H1 (cell line): ENCODE data around the gene LCE3D. TPM values are rescaled to one million over a fixed set of nuclear protein-coding genes. Genes with fewer than 3 reads are reported as not detected.

ENCODE experiments used
- CTCF ChIA-PET: fragments of 300-600 bp; sonication (Branson Sonifier 250); formaldehyde crosslinking; loops from one replicate; lab custom pipeline; 2021; ENCODE audit not compliant: partially characterized antibody; lab: Charles Lee
- POLR2A ChIA-PET: fragments of 300-600 bp; sonication (Branson Sonifier 250); formaldehyde crosslinking; loops from one replicate; lab custom pipeline; 2021; ENCODE audit warnings: inconsistent platforms; ENCODE audit not compliant: partially characterized antibody; lab: Charles Lee
- DNase-seq, 2 experiments: peaks; one replicate each; pipeline versions ENCODE4 v3.0.0 to v3.0.0-alpha.2; 2010 to 2022; ENCODE audit warnings: low spot score in 2 of 2, low read depth in 1 of 2, mixed read lengths in 1 of 2
- FAIRE-seq: peaks from 2 replicates; lab custom pipeline; 2011; peaks lifted over from hg19 to GRCh38; lab: Jason Lieb, UNC
- H2AFZ ChIP-seq: 2 replicates; pipeline ENCODE4 v1.8.1; 2012; ENCODE audit warnings: low read length, inconsistent platforms
- H2AK5ac ChIP-seq: 2 replicates; pipeline ENCODE4 v1.6.1; 2013; ENCODE audit warnings: low read depth, low read length
- H2BK120ac ChIP-seq: replicated peaks from 2 replicates; pipeline ENCODE3; 2013; ENCODE audit warnings: low read depth, low read length, inconsistent platforms
- H2BK12ac ChIP-seq: 2 replicates; pipeline ENCODE4 v1.6.1; 2013; ENCODE audit warnings: low read depth, low read length
- H2BK15ac ChIP-seq: 2 replicates; pipeline ENCODE4 v1.6.1; 2013; ENCODE audit warnings: low read length
- H2BK20ac ChIP-seq: 2 replicates; pipeline ENCODE4 v1.6.1; 2013; ENCODE audit warnings: low read length
- H2BK5ac ChIP-seq: 2 replicates; pipeline ENCODE4 v1.6.1; 2013; ENCODE audit warnings: low read depth, low read length
- H3K14ac ChIP-seq: 2 replicates; pipeline ENCODE4 v1.6.1; 2013; ENCODE audit warnings: inconsistent platforms; ENCODE audit not compliant: insufficient read length
- H3K18ac ChIP-seq: 2 replicates; pipeline ENCODE4 v1.6.1; 2013; ENCODE audit warnings: low read length; ENCODE audit errors: extremely low read depth
- H3K23ac ChIP-seq: 2 replicates; pipeline ENCODE4 v1.6.1; 2013; ENCODE audit warnings: inconsistent platforms; ENCODE audit not compliant: insufficient read length
- H3K23me2 ChIP-seq: 2 replicates; pipeline ENCODE4 v1.6.1; 2013; ENCODE audit warnings: low read depth, low read length
- H3K27ac ChIP-seq: 2 replicates; pipeline ENCODE4 v1.6.1; 2011; ENCODE audit warnings: low read depth, low read length, inconsistent platforms
- H3K27me3 ChIP-seq, 4 experiments: replicated peaks in 1 of 4; 1 replicate in 1 of 4; 2 replicates in 3 of 4; pipeline versions ENCODE4 v1.6.1 to v1.8.1; 2011 to 2013; ENCODE audit warnings: low read length in 3 of 4, mild to moderate bottlenecking in 3 of 4, inconsistent platforms in 2 of 4, mixed read lengths in 2 of 4, moderate library complexity in 1 of 4; ENCODE audit not compliant: control insufficient read depth in 3 of 4, insufficient read depth in 3 of 4; ENCODE audit errors: extremely low read depth in 1 of 4
- H3K36me3 ChIP-seq, 4 experiments: 2 replicates each; pipeline versions ENCODE4 v1.6.1 to v1.8.1; 2011 to 2013; ENCODE audit warnings: mild to moderate bottlenecking in 4 of 4, low read length in 3 of 4, moderate library complexity in 2 of 4, control low read depth in 1 of 4, inconsistent platforms in 1 of 4; ENCODE audit not compliant: insufficient read depth in 4 of 4, control insufficient read depth in 2 of 4
- H3K4ac ChIP-seq: replicated peaks from 2 replicates; pipeline ENCODE3; 2013; ENCODE audit warnings: low read length, low read depth, mixed read lengths, inconsistent platforms; ENCODE audit not compliant: insufficient read length
- H3K4me1 ChIP-seq, 4 experiments: replicated peaks in 1 of 4; 1 replicate in 1 of 4; 2 replicates in 3 of 4; pipeline versions ENCODE4 v1.6.1 to v1.8.1; 2011 to 2013; ENCODE audit warnings: low read length in 3 of 4, inconsistent platforms in 2 of 4, mixed read lengths in 1 of 4; ENCODE audit not compliant: insufficient read depth in 4 of 4, control insufficient read depth in 3 of 4
- H3K4me2 ChIP-seq, 2 experiments: 2 replicates each; pipeline versions ENCODE4 v1.6.1 to v1.8.1; 2011 to 2013; ENCODE audit warnings: low read depth in 2 of 2, low read length in 2 of 2, control low read depth in 1 of 2, inconsistent platforms in 1 of 2, mild to moderate bottlenecking in 1 of 2; ENCODE audit not compliant: insufficient read depth in 1 of 2
- H3K4me3 ChIP-seq, 4 experiments: fragments of 200-600, 300-600 bp in 1 of 4; sonication (generic), shearing (Covaris generic), sonication (Bioruptor Twin) in 1 of 4; 2 replicates each; pipeline versions ENCODE4 v1.5.1 to v1.8.1; 2011 to 2016; ENCODE audit warnings: low read length in 4 of 4, low read depth in 3 of 4, control low read depth in 2 of 4, inconsistent platforms in 2 of 4, mild to moderate bottlenecking in 2 of 4, mixed read lengths in 1 of 4, moderate library complexity in 1 of 4; ENCODE audit not compliant: insufficient read depth in 2 of 4; ENCODE audit errors: extremely low read depth in 1 of 4
- H3K56ac ChIP-seq: replicated peaks from 2 replicates; pipeline ENCODE3; 2013; ENCODE audit warnings: low read depth, mild to moderate bottlenecking, mixed read lengths, low read length, inconsistent platforms; ENCODE audit not compliant: insufficient read length
- H3K79me1 ChIP-seq: 2 replicates; pipeline ENCODE4 v1.6.1; 2013; ENCODE audit warnings: low read depth, low read length, control low read depth
- H3K79me2 ChIP-seq, 2 experiments: 2 replicates each; pipeline versions ENCODE4 v1.6.1 to v1.8.1; 2012 to 2013; ENCODE audit warnings: low read length in 2 of 2, mild to moderate bottlenecking in 2 of 2, inconsistent platforms in 1 of 2; ENCODE audit not compliant: insufficient read depth in 2 of 2, control insufficient read depth in 1 of 2
- H3K9ac ChIP-seq, 4 experiments: replicated peaks in 1 of 4; 1 replicate in 1 of 4; 2 replicates in 3 of 4; pipeline versions ENCODE4 v1.6.1 to v1.8.1; 2011 to 2013; ENCODE audit warnings: low read depth in 3 of 4, low read length in 3 of 4, control low read depth in 2 of 4, mild to moderate bottlenecking in 2 of 4, moderate library complexity in 2 of 4, inconsistent platforms in 1 of 4; ENCODE audit errors: extremely low read depth in 1 of 4
- H3K9me3 ChIP-seq, 2 experiments: 2 replicates each; pipeline versions ENCODE4 v1.6.1 to v1.8.1; 2012 to 2013; ENCODE audit warnings: mild to moderate bottlenecking in 2 of 2, moderate library complexity in 2 of 2, control low read depth in 1 of 2, inconsistent platforms in 1 of 2, low read depth in 1 of 2, low read length in 1 of 2, mixed read lengths in 1 of 2; ENCODE audit not compliant: insufficient read depth in 2 of 2
- H4K20me1 ChIP-seq, 2 experiments: replicated peaks in 1 of 2; 2 replicates each; pipeline versions ENCODE3 to v1.8.1; 2011 to 2013; ENCODE audit warnings: inconsistent platforms in 2 of 2, low read length in 2 of 2, mild to moderate bottlenecking in 1 of 2; ENCODE audit not compliant: insufficient read depth in 2 of 2, control insufficient read depth in 1 of 2
- H4K5ac ChIP-seq: 2 replicates; pipeline ENCODE4 v1.6.1; 2013; ENCODE audit warnings: low read length, low read depth, mixed read lengths, inconsistent platforms; ENCODE audit not compliant: insufficient read length
- H4K8ac ChIP-seq: 2 replicates; pipeline ENCODE4 v1.8.0; 2013; ENCODE audit warnings: mild to moderate bottlenecking, moderate library complexity, low read length, inconsistent platforms; ENCODE audit not compliant: insufficient read depth; ENCODE audit errors: extremely low read depth
- H4K91ac ChIP-seq: replicated peaks from 2 replicates; pipeline ENCODE3; 2013; ENCODE audit warnings: low read length, mixed read lengths, inconsistent platforms; ENCODE audit not compliant: insufficient read length
- ASH2L ChIP-seq: fragments of 200-600, 300-600 bp; sonication (generic); IDR thresholded peaks from one replicate; pipeline ENCODE4 v1.7.1; 2017; ENCODE audit warnings: low read length
- BRCA1 ChIP-seq: IDR thresholded peaks from 2 replicates; pipeline ENCODE4 v1.6.1; 2012; ENCODE audit warnings: low read depth, low read length, improper control_type of control experiment
- CREB1 ChIP-seq: IDR thresholded peaks from 2 replicates; pipeline ENCODE4 v1.6.1; 2012; ENCODE audit warnings: inconsistent platforms
- EZH2 ChIP-seq: fragments of 200-600 bp; sonication (generic); IDR thresholded peaks from 2 replicates; pipeline ENCODE4 v1.7.1; 2012; ENCODE audit warnings: low read depth, mild to moderate bottlenecking, moderate library complexity, low read length, inconsistent platforms; ENCODE audit not compliant: severe bottlenecking
- RXRA ChIP-seq: IDR thresholded peaks from 2 replicates; pipeline ENCODE4 v1.6.1; 2011; ENCODE audit warnings: low read depth, mild to moderate bottlenecking, low read length, moderate library complexity; ENCODE audit not compliant: insufficient read depth
- SP4 ChIP-seq: IDR thresholded peaks from 2 replicates; pipeline ENCODE4 v1.6.1; 2012; ENCODE audit warnings: low read length, inconsistent platforms
- TAF7 ChIP-seq: optimal IDR thresholded peaks from 2 replicates; pipeline ENCODE3; 2011; ENCODE audit warnings: low read depth, mild to moderate bottlenecking, inconsistent platforms, low read length, moderate library complexity, borderline replicate concordance
- YY1 ChIP-seq: IDR thresholded peaks from 2 replicates; pipeline ENCODE4 v1.6.1; 2011; ENCODE audit warnings: low read depth, mild to moderate bottlenecking, low read length
- WGBS, 2 experiments: shearing (Covaris generic) in 1 of 2; methylation state at CpG; one replicate each; pipeline versions ENCODE4 v1.1.6 to v1.1.7; 2013 to 2015; ENCODE audit warnings: low lambda C conversion rate in 2 of 2, mixed read lengths in 2 of 2, inconsistent platforms in 1 of 2, low coverage in 1 of 2, missing lambda C conversion rate in 1 of 2; ENCODE audit not compliant: insufficient replicate concordance in 2 of 2, insufficient coverage in 1 of 2, insufficient read length in 1 of 2; ENCODE audit errors: extremely low coverage in 1 of 2, missing lambda C conversion rate in 1 of 2; 5-methylcytosine and 5-hydroxymethylcytosine counted together
- polyA plus RNA-seq, 7 experiments: library from polyadenylated mRNA; depleted of rRNA in 3 of 7; stranded (reverse) in 5 of 7; unstranded in 2 of 7; fragments of >200 nt in 5 of 7; fragments of 200-250 nt in 2 of 7; gene quantifications; 1 replicate in 5 of 7; 2 replicates in 1 of 7; 4 replicates in 1 of 7; pipeline versions ENCODE4 v1.2.1 to v1.2.3, GENCODE V29; 2011 to 2013; ENCODE audit warnings: missing spikeins in 2 of 7, mixed read lengths in 2 of 7
- total RNA-seq: library from RNA; stranded (reverse); fragmentation: NEBNext Ultra II Directional; extraction: Animal tissue kit (Norgen Biotek cat#: 25700); gene quantifications from 2 replicates; pipeline ENCODE4 v1.2.1, GENCODE V29; 2021

LCE3D gene
- total and polyA plus RNA-seq, 2 of the 8 experiments (the other 6 are each of a cell fraction or from before 2014, with no cell fraction given) = not detected

DNA sequence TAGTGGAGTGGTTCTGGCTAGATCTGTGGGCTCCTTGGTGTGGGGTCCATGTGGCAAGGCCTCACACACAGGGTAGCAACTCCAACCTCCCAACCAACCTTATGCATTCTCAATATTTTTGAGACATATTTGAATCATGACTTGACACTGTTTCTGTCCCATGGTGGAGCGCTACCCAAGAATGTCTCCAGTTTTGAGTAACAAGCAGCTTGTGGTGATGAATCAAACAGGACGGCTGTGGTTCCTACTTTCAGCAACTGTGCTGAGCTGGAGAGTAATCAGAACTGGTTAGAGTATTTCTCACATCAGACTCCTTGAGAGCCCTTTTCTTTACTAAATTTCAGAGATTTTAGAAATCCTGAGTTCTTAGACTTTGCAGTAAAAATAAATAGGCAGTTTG, 3.1 kb downstream of the LCE3D start:
- Histone ChIP-seq H3K9me3 (peaks cover 65 to 84% of the 10 kb centered on the region in 2 experiments), H3K4me2 (no peak overlapping the region), H3K23ac (no peak overlapping the region), H3K79me2 (no peaks in the 10 kb centered on the region), H3K56ac (no peak overlapping the region), H3K9ac (no peak overlapping the region), H3K4ac (no peak overlapping the region), H4K5ac (no peak overlapping the region), H3K27me3 (no peaks in the 10 kb centered on the region), H2BK12ac (no peak overlapping the region), H3K4me1 (no peaks in the 10 kb centered on the region), H2BK20ac (no peak overlapping the region), H3K23me2 (no peaks in the 10 kb centered on the region), H3K36me3 (no peaks in the 10 kb centered on the region), H3K27ac (no peak overlapping the region), H4K91ac (no peak overlapping the region), H3K18ac (no peak overlapping the region), H3K4me3 (no peak overlapping the region), H3K79me1 (no peaks in the 10 kb centered on the region), H3K14ac (no peak overlapping the region), H2AFZ (no peak overlapping the region), H2BK5ac (no peak overlapping the region), H2BK120ac (no peak overlapping the region), H2AK5ac (no peak overlapping the region), H4K8ac (no peak overlapping the region), H4K20me1 (no peaks in the 10 kb centered on the region), H2BK15ac (no peak overlapping the region)
- POLR2A ChIA-PET = no interaction called here
- TF ChIP-seq EZH2 = no peak
- no peak for TF ChIP-seq RXRA
- TF ChIP-seq TAF7 = no peak
- TF ChIP-seq ASH2L = no peak
- no peak for TF ChIP-seq CREB1
- no peak for TF ChIP-seq BRCA1
- TF ChIP-seq YY1 = no peak
- TF ChIP-seq SP4 = no peak
- DNase-seq = no peak
- 89% methylated on average over 2 of the region's 2 CpGs; no CpG with 5 or more reads in 1 of the 2 experiments for WGBS, 2 experiments
- CTCF ChIA-PET = no interaction called here
- no peak for FAIRE-seq
